8988T (cell line): ENCODE data around the gene PDRG1.
"Not testable (repeated sequence)": the region's sequence is repeated elsewhere in the genome, so short reads cannot be mapped to it uniquely, and the experiment has no call there.

Source experiments
- DNase-seq: peaks from one replicate; pipeline ENCODE4 v3.0.0; 2011

The PDRG1 gene

DNA sequence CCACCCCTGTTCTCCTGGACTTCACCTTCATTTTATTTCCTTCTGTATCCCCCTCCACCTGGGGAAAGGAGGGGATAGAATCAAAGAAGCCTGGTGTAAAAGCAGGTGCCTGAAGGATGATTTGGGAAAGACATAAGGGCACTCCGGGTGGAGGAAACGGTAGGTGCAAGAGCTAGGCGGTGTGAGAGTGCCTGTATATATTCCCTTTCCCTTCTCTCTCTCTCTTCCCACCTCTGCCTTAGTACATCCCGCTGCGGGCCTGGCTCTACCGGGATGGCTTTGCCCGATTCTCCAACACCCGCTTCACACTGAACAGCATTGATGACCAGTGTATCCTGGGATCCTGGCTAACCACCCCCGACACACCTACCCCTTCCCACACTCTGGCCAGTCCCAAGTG lies 26.2 kb downstream of the PDRG1 start:
- DNase-seq = no peak

DNA sequence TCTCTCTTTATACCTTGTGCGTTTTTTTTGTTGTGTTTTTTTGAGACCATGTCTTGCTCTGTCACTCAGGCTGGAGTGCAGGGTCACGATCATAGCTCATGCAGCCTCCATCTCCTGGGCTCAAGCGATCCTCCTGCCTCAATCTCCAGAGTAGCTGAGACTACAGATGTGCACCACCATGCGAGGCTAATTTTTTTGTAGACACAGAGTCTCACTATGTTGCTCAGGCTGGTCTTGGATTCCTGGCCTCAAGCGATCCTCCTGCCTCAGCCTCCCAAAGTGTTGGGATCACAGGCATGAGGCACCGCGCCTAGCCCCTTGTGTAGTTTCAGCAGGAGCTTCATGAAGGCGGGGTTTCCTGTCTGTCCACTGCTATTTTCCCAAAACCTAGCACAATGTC lies 27.3 kb downstream of the PDRG1 start:
- DNase-seq = no peak

DNA sequence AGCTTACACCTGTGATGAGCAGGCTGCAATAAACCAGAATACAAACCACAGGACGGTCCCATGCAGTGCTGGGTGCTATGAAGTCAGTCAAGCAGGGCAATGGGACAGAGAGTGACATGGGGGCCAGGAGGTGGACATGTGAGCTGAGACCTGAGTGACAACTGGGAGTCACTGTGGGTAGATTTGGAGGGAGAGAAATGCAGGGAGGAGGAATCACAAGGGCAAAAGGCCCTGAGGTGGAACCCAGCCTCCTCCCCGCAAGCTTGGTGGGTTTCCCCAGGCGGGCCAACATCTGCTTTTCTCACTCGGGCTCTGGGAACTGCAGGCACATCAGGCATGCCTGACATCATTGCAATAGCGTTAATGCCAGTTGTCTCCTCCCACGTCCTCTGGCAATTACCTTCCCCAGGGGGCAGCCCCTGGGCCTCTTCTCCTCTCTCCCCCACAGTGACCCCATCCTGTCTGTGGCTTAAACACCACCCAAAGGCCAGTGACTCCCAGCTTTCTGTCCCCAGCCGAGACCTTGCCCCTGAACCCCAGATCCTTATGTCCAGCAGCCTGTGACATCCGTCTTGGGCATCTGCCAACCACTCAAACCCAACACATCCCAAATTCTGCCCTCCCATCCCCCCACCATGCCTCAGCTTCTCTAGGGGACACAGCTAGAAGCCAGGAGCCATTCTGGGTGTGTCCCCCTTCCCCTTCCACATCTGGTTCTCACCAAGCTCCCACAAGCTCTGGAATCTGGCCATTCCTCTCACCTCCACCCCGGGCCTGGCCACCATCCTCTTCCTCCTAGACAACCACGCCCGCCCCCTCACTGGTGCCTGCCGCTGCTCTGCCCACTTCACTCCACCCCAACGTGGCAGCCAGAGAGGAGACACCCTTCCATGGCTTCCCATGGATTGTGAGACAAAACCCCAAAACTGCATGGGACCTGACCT lies 28.2 kb downstream of the PDRG1 start:
- no peak for DNase-seq

DNA sequence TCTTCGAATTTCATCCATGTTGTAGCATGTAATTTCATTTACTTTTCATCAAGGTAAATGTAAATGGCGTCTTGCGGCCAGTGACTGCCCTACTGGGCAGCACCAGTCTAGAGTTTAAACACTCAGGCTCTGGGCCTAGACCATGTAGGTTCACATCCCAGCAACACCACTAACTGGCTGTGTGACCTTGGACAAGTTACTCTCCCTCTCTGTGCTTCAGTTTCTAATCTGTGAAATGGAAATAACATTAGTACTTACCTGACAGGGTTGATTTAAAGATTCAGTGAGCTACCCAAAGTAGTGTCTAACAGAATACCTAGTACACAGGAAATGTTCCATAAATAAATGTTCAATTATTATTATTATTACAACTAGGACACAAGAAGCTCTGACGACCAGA lies 29.3 kb downstream of the PDRG1 start:
- no peak for DNase-seq

DNA sequence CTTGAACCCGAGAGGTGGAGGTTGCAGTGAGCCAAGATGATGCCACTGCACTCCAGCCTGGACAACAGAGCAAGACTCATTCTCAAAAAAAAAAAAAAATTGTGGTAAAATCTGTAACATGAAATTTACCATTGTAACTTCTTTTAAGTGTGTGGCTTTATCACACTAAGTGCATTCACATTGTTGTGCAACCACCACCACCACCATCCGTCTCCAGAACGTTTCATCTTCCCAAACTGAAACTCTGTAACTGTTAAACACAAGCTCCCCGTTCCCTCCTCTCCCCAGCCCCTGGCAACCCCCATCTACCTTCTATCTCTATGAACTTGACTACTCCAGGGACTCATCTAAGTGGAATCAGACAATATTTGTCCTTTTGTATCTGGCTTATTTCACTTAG lies 29.7 kb downstream of the PDRG1 start:
- DNase-seq = no peak

DNA sequence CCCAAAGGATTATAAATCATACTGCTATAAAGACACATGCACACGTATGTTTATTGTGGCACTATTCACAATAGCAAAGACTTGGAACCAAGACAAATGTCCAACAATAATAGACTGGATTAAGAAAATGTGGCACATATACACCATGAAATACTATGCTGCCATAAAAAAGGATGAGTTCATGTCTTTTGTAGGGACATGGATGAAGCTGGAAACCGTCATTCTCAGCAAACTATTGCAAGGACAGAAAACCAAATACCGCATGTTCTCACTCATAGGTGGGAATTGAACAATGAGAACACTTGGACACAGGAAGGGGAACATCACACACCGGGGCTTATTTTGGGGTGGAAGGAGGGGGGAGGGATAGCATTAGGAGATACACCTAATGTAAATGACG lies 30.4 kb downstream of the PDRG1 start:
- not testable (repeated sequence) for DNase-seq

DNA sequence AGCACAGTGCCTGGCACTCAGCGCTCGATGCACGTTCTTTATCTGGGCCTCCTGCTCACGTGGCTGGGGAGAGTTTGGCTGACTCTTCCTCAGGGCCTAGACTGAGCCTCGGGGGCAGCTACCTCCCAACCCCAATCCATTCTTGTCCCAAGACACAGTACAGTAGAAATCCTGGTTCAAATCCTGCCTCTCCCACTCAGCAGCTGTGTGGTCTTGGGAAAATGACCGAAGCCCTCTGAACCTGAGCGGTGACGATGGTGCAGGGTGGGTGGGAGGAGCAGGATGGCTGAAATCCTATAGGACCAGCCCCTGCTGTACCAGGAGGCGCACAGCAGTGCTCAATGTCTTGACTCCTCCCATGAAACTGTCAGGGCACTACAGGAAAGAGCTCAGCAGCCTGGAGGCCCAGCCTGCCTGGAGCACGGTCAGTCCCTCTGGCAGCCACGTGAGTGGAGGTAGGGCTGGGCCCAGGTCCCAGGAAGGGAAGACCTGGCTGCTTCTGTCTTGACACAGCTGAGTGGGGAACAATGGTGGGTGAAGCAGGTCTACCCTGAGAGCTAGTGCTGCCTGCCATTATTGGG lies 31.5 kb downstream of the PDRG1 start:
- DNase-seq = no peak

DNA sequence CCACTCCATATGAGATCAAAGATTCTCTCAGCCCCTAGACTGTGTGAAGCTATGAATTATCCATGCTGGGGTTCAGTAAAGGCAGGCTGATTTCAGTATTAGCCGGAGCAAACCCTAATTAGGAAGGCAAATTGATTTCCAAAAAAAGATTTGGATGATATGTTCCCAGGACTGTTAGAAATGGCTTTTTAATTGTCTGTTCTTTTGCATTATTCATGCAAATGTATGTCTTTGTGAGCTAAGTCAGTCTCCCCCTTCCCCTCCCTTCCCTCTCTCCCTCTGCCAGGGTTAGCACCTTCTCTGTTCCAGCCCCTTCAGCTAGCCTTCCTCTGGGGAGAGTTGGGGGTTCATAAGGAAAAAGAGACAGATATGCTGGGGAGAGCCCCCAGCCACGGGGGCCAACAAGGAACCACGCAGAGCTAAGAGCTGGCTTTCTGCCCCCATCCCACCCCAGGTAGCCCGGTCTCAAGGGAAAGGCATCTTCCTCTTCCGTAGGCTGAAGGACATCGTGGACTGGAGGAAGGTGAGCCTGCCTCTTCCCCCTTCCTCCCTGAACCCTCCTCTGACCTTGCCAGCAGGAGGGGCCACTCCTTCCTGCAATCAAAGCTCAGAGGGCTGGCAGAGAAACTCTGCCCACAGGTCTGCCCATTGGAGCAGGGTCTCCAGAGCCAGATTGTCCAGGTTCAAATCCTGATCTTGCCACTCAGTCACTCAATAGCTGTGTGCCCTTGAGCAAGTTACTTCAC lies 32.3 kb downstream of the PDRG1 start:
- DNase-seq = no peak

DNA sequence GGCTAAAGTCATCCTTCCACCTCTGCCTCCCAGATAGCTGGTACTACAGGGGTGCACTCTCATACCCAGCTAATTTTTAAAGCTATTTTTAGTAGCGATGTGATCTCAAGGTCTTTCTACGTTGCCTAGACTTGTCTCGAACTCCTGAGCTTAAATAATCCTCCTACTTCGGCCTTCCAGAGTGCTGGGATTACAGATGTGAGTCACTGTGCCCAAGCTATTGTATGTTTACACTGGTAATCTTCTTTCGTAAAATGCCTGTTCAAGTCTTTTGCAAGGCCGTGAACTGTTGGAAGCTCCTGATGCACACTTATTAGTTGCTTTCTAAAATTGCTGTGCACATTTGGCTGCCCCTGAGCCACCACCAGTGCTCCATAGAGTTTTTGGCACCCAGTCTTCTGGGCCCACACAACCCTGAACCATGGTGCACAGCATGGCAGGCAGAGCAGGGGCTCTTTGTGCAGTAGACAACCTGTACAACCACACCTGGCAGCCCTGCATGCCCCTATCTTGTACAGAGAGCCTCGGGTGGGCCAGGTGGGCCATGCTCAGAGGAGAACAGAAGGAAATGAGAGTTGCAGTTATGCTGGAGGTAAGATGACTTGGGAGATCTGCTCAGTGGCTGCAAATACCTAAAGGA lies 33.3 kb downstream of the PDRG1 start:
- DNase-seq = no peak

DNA sequence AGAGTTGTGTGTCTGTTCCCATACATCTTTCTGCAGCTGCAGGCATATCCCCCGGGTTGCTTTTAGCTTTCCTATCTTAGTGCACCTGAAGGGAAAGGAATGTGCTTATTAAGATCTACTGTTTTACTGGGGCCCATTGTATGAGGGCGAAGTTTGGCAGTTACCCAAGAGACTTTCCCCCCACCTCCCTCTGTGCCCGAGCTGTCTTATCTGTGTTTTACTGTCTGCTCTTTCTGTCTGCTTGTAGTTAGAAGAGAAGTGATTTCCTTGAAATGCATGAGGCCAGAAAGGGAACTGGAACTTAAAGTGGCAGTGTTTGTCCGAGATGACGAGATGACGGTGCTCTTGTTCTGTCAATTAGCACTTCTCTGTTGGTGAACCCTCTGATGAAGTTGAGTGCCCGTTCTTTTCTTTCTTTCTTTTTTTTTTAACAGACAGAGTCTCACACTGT lies 33.9 kb downstream of the PDRG1 start:
- not testable (repeated sequence) for DNase-seq

DNA sequence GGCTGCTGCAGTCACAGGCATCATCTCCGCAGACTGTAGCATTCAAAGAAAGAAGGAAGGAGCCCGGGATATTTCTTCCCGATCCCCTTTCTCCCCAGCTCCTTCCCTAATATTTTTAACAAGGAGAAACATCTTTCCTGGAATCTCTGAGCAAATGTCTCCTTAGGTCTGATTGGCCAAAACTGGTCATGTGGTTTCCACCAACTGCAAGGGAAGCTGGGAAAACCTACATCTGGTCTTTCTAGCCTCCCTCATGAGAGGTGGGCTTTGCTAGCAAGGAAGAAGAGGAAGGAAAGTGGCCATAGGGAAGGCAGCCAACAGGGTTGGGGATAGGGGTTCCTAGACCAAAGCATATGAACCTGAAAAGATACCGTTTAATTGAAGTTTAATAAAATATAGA lies 35.1 kb downstream of the PDRG1 start:
- DNase-seq = no peak

DNA sequence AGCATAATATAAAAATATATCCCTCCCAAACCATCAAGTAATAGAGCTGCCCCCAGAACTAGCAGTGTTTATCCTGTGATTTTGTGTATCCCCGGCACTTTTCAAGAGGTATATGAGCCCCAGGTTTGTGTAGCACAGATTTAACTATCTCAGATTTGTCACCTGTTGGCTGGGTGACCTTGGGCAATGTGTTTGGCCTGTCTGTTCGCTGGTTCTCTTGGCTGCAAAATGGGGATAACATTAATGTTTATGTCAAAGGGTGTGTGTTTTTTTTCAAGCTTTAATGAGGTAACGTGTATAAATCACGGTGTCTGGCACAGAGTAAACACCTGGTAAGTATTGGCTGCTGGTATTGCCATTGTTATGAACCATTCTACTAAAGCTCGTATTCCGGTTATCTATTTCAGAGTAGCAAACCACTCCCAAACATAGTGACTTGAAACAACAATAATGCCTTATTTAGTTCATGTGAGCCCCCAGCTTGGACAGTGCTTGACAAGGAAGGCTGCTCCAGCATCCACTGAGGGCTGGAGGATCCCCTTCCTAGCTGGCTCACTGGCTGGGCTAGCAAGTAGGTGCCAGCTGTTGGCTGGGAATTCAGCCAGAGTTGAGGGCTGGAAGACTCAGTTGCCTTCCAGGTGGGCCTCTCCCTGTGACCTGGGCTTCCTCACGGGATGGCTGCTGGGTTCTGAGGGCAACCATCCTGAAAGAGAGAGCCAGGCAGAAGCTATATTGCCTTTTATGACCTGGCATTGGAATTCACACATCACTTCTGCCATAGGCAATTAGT lies 36.2 kb downstream of the PDRG1 start:
- no peak for DNase-seq

DNA sequence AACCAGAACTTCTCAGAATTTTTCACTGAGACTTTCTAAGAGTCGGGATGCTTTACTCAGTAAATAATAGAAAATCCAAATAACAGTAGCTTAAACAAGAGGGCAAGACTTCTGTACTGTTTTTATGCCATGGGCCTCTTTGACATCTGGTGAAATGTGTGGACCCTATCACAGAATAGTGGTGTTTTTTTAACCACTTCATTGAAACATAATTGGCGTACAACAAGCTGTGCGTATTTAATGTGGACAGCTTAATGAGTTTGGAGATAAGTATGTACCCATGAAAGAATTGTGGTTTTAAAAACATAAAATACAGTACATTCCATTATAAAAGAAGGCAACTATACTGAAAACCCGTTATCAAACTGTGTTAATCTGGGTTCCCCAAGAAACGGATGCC lies 37.7 kb downstream of the PDRG1 start:
- no peak for DNase-seq

DNA sequence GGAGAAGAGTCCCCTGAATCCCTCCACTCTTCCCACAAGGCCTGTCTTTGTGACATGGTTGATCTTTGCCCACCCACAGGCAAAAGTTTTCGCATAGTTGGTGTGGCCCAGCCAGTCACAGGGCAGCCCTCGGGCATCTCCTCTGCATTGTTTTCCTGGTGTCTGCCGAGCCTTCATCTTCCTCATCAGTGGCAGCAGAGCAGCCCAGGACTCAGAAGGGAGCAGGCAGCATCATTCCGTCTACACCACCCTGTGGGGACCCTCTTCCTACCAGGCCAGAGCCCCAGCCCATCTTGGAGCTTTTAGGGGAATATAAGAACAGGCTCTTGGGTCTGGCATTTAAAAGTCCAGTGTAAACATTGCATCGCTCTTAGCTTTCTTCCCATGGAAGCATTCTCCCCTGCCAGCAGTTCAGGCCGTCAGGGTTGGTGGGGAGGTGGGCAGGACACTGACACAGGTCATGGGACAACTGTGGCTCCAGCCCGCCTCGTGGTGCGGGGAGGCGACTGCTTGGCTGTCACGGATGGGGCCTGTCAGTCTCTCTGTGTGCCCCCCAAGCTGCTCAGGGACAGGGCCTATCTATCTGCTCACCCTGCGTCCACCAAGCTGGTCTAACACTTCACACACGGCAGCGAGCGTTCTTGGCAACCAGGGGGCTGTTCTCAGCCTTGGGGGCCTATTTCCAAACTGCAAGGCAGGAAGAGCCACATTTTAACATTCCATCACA lies 38.3 kb downstream of the PDRG1 start:
- no peak for DNase-seq

DNA sequence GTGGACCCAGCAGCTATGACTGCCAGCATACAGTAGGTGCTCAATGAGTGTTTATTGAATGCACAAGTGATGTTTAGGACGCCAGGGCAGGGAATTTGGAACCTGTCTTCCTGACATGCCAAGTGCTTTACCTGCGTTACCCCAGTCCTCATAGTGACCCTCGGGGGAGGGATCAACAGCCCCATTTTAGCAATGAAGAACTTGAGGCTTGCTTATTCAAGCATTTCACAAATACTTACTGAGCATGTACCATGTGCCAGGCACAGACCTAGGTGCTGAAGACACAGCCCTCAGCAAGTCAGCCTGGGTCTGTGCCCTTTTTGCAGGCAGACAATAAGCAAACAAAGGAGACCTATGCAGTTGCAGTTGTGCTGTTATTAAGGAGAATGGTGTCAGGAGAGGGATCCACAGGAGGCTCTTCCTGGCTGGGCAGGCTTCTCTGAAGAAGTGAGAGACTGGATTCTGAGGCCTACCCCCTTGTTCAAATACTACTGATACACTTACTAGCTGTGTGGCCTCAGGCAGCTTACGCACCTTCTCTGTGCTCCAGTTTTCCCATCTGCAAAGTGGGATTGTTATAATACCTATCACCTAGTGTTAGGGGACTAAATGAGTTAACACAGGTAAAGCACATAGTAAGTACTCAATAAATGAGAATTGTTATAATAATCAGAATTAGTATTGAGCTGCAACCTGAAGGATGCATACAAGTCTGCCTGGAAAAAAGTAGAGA lies 41.6 kb downstream of the PDRG1 start:
- no peak for DNase-seq

DNA sequence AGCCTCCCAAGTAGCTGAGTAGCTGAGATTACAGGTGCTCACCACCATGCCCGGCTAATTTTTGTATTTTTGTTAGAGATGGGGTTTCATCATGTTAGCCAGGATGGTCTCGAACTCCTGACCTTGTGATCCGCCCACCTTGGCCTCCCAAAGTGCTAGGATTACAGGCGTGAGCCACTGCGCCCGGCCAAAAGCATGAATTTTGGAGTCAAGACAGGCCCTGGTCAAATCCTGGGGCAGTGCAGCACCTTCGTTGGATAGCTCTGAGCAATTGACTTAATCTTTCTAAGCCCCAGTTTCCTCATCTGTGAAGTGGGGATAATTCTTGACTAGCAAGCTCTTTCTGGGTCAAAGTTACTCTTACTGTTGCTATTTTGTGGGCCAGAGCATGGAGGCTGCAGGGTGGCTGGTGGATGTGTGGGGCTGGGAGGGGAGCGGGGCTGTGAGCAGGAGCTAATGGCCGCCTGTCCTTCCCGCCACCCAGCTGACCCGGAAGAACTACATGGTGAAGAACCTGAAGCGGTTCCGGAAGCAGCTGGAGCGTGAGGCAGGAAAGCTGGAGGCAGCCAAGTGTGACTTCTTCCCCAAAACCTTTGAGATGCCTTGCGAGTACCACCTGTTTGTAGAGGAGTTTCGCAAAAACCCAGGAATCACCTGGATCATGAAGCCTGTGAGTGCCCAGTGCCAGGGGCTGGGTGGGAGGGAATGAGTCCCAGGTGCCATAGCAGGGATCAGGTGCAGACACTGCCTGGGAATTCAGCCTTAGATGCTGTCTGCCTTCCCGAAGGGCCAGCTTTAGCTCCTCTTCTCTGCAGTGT lies 42.4 kb downstream of the PDRG1 start:
- DNase-seq = no peak

DNA sequence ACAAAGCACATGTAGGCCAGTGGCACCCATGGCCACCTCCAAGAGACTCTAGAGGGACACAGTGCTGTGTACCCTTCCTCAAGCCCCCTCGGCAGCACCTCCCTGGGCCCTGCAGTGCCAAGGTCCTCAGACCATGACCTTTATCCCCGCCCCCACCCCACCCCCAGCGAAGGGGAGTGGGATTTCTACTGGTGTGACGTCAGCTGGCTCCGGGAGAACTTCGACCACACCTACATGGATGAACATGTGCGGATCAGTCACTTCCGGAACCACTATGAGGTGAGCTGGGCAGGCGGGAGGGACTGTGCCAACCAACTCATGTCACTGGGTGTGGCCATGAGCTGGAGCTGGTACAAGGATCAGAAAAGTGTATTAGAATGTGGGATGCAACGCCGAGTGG lies 43.4 kb downstream of the PDRG1 start:
- no peak for DNase-seq

DNA sequence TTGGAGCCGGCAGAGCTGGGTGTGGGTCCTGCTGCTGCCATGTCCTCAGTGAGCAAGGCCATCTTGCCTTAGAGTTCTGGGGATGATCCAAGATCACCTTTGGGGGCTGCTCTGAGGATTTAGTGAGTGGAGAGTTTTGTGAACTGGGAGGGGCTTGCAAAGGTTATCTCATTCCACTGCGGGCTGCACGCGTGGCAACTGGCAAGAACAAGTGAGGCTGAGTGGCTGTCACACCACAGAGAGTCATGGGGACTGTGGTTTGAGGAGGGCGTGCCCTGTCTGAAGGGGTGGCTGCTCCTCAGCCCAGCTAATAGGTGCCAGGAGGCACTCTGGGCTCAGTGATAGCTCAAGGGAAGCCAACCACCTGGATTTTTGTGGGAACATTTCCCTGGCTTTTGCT lies 43.8 kb downstream of the PDRG1 start:
- no peak for DNase-seq

DNA sequence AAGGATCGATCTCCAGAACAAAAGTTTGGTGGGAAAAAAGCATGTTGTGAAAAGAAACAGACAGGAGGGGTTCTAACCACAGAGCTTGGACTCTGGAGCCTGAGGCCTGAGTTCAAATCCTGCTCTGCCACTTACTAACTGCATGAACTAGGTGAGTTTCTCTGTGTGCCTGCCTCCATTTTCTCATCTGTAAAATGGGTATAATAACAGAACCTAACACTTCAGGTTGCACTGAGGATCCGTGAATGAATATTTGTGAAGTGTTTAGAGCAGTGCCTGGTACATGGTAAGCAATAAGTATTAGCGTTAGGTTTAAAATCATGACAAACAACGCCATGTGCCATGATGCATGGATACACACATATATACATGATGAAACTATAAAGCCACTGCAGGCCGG lies 44.8 kb downstream of the PDRG1 start:
- no peak for DNase-seq

DNA sequence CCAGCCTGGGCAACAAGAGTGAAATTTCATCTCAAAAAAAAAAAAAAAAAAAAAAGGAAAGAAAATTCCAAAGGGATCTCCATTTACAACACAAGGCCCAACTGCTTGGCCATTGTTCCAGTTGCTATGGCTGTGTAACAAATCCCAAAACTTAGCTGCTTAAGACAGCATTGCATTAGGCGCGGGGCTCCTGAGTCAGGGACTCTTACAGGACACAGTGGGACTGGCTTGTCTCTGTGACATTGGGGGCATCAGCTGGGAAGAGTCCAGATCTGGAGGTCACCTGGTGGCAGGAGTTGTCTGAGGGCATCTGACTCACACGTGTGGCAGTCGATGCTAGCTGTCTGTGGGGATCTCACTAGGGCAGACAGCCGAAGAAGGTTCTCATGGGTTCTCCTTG lies 45.8 kb downstream of the PDRG1 start:
- DNase-seq = no peak
